GM12872 (cell line): ENCODE measurements around the gene SBSN.

Experiments
- CTCF ChIP-seq: IDR thresholded peaks from 3 replicates; pipeline ENCODE4 v1.5.1; 2011; ENCODE audit warnings: low read depth, mild to moderate bottlenecking, low read length, moderate library complexity; ENCODE audit not compliant: insufficient read depth

The SBSN gene

DNA sequence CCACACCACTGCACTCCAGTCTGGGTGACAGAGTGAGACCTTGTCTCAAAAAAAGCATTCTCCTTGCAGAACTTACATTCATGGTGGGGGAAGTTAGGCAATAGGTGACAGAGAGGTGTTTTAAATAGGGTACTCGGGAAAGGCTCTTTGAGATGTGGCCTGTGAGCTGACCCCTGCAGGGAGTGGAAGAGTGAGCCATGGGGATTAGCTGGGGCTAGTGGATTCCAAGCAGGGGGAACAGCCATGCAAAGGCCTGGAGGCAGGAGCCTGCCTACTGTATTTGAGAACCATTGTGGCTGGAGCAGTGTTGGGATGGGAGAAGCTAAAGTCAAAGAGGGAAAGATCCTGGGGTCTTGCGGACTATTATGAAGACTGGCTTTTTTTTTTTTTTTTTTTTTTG is 10.8 kb downstream of the SBSN start:
- no peak for TF ChIP-seq CTCF

DNA sequence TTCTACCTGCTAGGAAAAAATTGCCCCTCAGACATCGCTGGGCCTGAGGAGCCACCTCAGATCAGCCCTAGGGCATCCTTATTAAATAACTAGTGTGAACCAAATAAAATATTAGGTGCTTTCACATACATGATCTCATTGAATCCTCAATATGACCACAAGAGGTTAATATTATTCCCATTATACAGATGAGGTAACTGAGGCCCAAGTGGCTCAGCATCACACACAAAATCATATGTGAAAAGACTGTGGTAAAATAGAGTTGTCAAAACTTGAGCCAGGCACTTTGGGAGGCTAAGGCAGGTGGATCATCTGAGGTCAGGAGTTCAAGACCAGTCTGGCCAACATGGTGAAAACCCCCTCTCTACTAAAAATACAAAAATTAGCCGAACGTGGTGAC is 11.8 kb downstream of the SBSN start:
- no peak for TF ChIP-seq CTCF

GRCh38 chr19:35514282-35514809 is 13.8 kb downstream of the SBSN start:
- no peak for TF ChIP-seq CTCF

DNA sequence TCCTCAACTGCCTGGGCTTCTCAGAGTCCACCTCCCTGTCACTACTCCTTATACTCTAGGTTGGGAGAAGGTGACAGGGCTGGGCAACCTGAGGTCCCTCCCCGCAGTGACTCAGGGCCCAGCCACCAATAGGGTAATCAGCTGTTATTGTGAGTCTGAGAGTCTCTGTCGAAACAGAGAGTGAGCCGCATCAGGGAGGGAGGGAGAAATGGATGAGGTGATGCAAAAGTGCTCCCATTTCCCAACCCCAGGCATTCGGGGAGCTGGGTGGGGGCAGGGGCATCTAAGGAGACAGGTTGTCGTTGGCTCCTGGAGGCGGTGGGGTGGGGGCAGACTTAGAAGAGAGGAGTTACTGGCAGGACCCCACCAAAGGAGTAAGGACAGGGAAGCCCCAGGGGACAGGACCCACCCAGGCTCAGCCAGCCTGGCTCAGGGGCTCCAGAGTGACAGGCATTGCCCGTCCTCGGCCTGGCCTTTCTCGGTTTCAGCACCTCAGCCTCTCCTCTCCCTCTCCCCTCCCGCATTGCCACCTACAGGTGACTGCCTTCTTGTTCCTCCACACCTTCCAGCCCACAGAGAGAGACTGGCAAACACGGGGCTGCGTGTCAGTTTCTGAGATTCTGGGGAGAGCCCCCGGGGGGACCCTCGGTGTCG is 14.4 kb downstream of the SBSN start, which contains the start of gene DMKN:
Gene DMKN (minus strand): TSS at position 22 of the 654 bp plus-strand sequence. CDS start 174 bp downstream, outside the sequence.
- TF ChIP-seq CTCF = peak; percentile 22; the same call in 2 of the 3 replicates

DNA sequence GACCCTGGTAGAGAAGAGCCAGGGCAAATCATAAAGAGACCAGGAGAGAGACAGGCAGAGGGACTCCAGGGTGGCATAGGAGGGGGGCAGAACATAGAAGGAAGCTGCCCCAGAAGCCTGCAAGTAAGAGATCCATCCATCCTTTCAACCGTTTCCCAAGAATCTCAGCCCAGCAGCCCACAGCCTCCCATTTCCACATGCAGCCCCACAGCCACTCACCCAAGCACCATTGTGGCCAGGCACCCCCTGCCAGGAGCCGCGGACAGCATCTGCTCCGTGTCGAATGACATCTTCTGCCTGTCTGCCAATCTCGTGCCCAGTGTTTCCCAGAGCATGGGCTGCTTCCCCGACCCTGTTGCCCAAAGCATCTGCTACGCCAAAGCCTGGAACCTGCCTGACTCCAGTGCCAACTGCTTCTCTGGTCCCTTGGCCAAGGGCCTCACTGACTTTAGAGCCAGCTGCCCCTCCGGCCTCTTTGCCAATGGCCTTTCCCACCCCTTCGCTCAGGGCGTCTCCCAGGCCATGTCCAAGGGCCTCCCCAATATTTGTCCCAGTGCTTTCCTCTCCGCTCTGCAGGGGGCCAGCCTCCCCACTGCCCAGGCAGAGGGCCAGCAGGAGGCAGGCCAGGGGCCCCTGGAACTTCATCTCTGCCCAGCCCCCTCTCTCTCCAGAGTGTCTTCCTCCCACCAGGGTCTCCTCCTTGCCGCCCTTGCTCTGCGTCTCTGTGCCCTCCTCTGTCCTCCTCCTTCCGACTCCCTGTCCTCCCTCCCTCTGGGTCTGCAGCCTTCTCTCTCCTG is 15.1 kb downstream of the SBSN start:
- no peak for TF ChIP-seq CTCF

DNA sequence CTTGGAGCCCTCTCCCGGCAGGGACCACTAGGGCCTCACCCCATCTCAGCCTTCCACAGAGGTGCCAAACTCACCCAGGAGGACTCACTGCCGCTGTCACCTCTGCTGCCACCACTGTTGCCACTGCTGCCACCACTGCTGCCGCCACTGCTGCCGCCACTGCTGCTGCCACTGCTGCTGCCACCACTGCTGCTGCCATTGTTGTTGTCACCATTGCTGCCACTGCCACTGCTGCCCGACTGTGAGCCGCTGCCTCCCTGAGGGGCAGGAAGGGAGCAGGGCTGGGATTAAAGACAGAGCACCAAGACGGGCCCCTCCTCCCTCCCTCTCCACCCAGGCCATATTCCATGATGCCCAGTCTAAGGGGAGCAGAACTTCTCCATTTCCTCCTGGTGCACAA is 16.8 kb downstream of the SBSN start:
- TF ChIP-seq CTCF = no peak

- TF ChIP-seq CTCF = no peak
Observed at GRCh38 chr19:35510626-35510964, 17.5 kb downstream of the SBSN start.
